Measurements from ENCODE around the gene HNRNPH1. TPM values are rescaled to one million over a fixed set of nuclear protein-coding genes. Genes with fewer than 3 reads are reported as not detected.

The HNRNPH1 gene
- total RNA-seq, 1 donor from 2014 or later, result 470 TPM

- DNase-seq (no peak), ATAC-seq (no peak)
- Histone ChIP-seq H3K36me3 (peaks cover 85% of the 10 kb centered on the region), H3K27me3 (no peaks in the 10 kb centered on the region), H3K4me1 (peaks cover 64% of the 10 kb centered on the region), H3K27ac (peak overlapping the region; percentile 8), H3K9me3 (no peaks in the 10 kb centered on the region), H3K4me3 (peak overlapping the region; percentile 100)
- TF ChIP-seq, protein P1, sequence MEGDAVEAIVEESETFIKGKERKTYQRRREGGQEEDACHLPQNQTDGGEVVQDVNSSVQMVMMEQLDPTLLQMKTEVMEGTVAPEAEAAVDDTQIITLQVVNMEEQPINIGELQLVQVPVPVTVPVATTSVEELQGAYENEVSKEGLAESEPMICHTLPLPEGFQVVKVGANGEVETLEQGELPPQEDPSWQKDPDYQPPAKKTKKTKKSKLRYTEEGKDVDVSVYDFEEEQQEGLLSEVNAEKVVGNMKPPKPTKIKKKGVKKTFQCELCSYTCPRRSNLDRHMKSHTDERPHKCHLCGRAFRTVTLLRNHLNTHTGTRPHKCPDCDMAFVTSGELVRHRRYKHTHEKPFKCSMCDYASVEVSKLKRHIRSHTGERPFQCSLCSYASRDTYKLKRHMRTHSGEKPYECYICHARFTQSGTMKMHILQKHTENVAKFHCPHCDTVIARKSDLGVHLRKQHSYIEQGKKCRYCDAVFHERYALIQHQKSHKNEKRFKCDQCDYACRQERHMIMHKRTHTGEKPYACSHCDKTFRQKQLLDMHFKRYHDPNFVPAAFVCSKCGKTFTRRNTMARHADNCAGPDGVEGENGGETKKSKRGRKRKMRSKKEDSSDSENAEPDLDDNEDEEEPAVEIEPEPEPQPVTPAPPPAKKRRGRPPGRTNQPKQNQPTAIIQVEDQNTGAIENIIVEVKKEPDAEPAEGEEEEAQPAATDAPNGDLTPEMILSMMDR (IDR thresholded peaks at IDR 0.05), result no peak
- intact Hi-C loops (cut with DNase I), result no loop called here
Measured at GRCh38 chr5:179618923-179619554, 4.4 kb downstream of the HNRNPH1 start.

- H3K36me3 ChIP-seq, result peaks cover 96% of the 10 kb centered on the region
- H3K4me1 ChIP-seq, result peaks cover 75% of the 10 kb centered on the region
Measured at GRCh38 chr5:179617930-179618329, 5.5 kb downstream of the HNRNPH1 start.

DNA sequence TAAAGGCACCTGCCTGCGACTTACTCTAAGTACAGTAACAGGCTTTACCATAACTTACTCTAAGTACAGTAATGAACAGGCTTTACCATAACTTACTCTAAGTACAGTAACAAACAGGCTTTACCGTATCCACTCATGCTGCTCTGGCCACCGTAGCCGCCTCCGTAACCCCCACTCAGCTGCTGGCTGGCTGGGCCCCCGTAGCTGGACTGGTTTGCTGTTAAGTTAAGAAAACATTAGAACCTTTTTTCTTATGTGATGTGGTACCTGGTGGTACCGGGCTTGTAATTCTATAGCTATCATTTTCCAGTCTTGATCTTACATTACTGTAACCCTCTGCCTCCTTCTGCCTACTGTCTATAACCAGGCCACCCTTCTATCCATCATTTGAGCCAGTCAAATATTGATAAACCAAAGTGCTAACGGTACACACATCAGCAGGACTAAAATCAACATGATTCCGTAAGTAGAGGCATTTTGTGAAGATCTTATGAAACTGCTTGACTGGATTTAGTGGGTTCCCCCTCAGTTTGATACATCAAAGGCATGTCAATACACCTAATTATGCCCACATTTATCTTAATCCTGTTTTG is 7.4 kb downstream of the HNRNPH1 start:
- H3K27ac ChIP-seq, result no peak overlapping the region
- peak; percentile 12 for DNase-seq

More at GRCh38 chr5:179617930-179618329, 5.5 kb downstream of the HNRNPH1 start:
- Histone ChIP-seq H3K27me3 (no peaks in the 10 kb centered on the region), H3K9me3 (no peaks in the 10 kb centered on the region), H3K4me3 (no peak overlapping the region), H3K27ac (no peak overlapping the region)
- DNase-seq (peak; percentile 18), ATAC-seq (no peak)
- TF ChIP-seq, protein P1 (IDR thresholded peaks at IDR 0.05), result no peak
- intact Hi-C loops (cut with DNase I), result no loop called here

GRCh38 chr5:179615203-179615602 is 8.3 kb downstream of the HNRNPH1 start:
- H3K36me3 ChIP-seq, result peaks cover 100% of the 10 kb centered on the region
- peaks cover 59% of the 10 kb centered on the region for H3K4me1 ChIP-seq
- intact Hi-C loops (cut with DNase I), result no loop called here
- H3K27me3 ChIP-seq, result no peaks in the 10 kb centered on the region
- H3K4me3 ChIP-seq, result no peak overlapping the region
- H3K27ac ChIP-seq, result no peak overlapping the region
- ATAC-seq (no peak), DNase-seq (no peak)
- TF ChIP-seq, protein P1 (IDR thresholded peaks at IDR 0.05), result no peak
- no peaks in the 10 kb centered on the region for H3K9me3 ChIP-seq

More for the DNA sequence above, 7.4 kb downstream of the HNRNPH1 start:
- TF ChIP-seq, protein P1 (IDR thresholded peaks at IDR 0.05), result no peak
- Histone ChIP-seq H3K27me3 (no peaks in the 10 kb centered on the region), H3K36me3 (peaks cover 100% of the 10 kb centered on the region), H3K4me1 (peaks cover 68% of the 10 kb centered on the region), H3K9me3 (no peaks in the 10 kb centered on the region), H3K4me3 (no peak overlapping the region)
- intact Hi-C loops (cut with DNase I), result no loop called here
- ATAC-seq, result no peak

- peak; percentile 15 for DNase-seq
- intact Hi-C loops (cut with DNase I), result no loop called here
- TF ChIP-seq, protein P1 (IDR thresholded peaks at IDR 0.05), result no peak
Measured at GRCh38 chr5:179614745-179615144, 8.7 kb downstream of the HNRNPH1 start.

More at GRCh38 chr5:179614745-179615144, 8.7 kb downstream of the HNRNPH1 start:
- H3K4me1 ChIP-seq, result peaks cover 55% of the 10 kb centered on the region
- ATAC-seq, result no peak
- no peak overlapping the region for H3K4me3 ChIP-seq
- peaks cover 100% of the 10 kb centered on the region for H3K36me3 ChIP-seq
- no peaks in the 10 kb centered on the region for H3K9me3 ChIP-seq
- H3K27me3 ChIP-seq, result no peaks in the 10 kb centered on the region
- no peak overlapping the region for H3K27ac ChIP-seq

Measured in upper lobe of right lung (tissue), 1 donor.